GM10266 (cell line): Measurements from ENCODE around the gene NDST4.

ENCODE experiments used
- DNase-seq: peaks from one replicate; pipeline ENCODE4 v3.0.0; 2012; ENCODE audit errors: extremely low spot score
- CTCF ChIP-seq: IDR thresholded peaks from 2 replicates; pipeline ENCODE4 v1.5.1; 2012; ENCODE audit warnings: mild to moderate bottlenecking, low read depth; ENCODE audit not compliant: control insufficient read depth, insufficient read depth; ENCODE audit errors: missing control alignments

The NDST4 gene

GRCh38 chr4:114945616-114946015 lies 167.8 kb downstream of the NDST4 start:
- TF ChIP-seq CTCF, result no peak
- no peak for DNase-seq

- no peak for TF ChIP-seq CTCF
- no peak for DNase-seq
These were observed 171.9 kb downstream of the NDST4 start for GRCh38 chr4:114941503-114941902.

GRCh38 chr4:114927881-114928280 lies 185.5 kb downstream of the NDST4 start:
- no peak for DNase-seq
- TF ChIP-seq CTCF, result no peak

- DNase-seq, result no peak
- TF ChIP-seq CTCF, result no peak
These were observed 186.8 kb downstream of the NDST4 start for GRCh38 chr4:114926583-114926982.

GRCh38 chr4:114924311-114924710 lies 189.1 kb downstream of the NDST4 start:
- no peak for TF ChIP-seq CTCF
- no peak for DNase-seq

- no peak for DNase-seq
- TF ChIP-seq CTCF, result no peak
These were observed 190.9 kb downstream of the NDST4 start for GRCh38 chr4:114922592-114922933.

GRCh38 chr4:114921790-114922591 lies 191.4 kb downstream of the NDST4 start:
- TF ChIP-seq CTCF, result no peak

More at GRCh38 chr4:114921790-114922591, 191.4 kb downstream of the NDST4 start:
- DNase-seq, result no peak
